Transverse colon (tissue), 4 donors: ENCODE data around the gene CD163.

Experiments used
- POLR2A ChIP-seq: fragments of 450-650 bp; IDR thresholded peaks from one replicate; pipeline ENCODE4 v1.6.1; 2016; ENCODE audit warnings: antibody characterized with exemption, mild to moderate bottlenecking, moderate library complexity
- POLR2AphosphoS5 ChIP-seq, 3 donors: sonication (generic); formaldehyde crosslinking; IDR thresholded peaks; one replicate each; pipeline ENCODE4 v1.6.1; 2016; ENCODE audit warnings: antibody characterized with exemption in 3 of 3
- TF ChIP-seq, protein P1 (sequence below), 5 experiments: fragments of 200-600 bp in 3 of 5; fragments of 450-650 bp in 2 of 5; sonication (generic) in 3 of 5; IDR thresholded peaks; 1 replicate in 2 of 5; 2 replicates in 3 of 5; pipeline ENCODE4 v1.5.1; 2016 to 2017; ENCODE audit warnings: antibody characterized with exemption in 5 of 5, inconsistent platforms in 3 of 5, mild to moderate bottlenecking in 2 of 5, moderate library complexity in 1 of 5

DNA sequence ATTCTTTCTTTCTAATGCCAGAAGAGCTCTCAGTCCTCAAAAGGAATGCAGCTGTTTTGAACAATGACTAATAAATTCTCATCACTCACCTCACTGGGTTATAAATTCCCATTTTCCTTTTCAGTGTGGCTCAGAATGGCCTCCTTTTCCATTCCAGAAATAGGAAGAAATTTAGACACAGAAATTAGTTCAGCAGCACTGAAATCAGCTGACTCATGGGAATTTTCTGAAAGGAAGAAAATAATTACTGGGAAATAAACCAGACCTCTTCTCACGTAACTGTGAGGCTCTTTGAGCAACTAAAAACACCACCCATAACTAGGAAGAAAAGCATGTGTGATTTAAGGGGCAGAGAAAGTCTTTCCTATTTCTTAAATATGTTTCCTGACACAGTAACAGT lies 23.8 kb downstream of the CD163 start:
- TF ChIP-seq, protein P1, sequence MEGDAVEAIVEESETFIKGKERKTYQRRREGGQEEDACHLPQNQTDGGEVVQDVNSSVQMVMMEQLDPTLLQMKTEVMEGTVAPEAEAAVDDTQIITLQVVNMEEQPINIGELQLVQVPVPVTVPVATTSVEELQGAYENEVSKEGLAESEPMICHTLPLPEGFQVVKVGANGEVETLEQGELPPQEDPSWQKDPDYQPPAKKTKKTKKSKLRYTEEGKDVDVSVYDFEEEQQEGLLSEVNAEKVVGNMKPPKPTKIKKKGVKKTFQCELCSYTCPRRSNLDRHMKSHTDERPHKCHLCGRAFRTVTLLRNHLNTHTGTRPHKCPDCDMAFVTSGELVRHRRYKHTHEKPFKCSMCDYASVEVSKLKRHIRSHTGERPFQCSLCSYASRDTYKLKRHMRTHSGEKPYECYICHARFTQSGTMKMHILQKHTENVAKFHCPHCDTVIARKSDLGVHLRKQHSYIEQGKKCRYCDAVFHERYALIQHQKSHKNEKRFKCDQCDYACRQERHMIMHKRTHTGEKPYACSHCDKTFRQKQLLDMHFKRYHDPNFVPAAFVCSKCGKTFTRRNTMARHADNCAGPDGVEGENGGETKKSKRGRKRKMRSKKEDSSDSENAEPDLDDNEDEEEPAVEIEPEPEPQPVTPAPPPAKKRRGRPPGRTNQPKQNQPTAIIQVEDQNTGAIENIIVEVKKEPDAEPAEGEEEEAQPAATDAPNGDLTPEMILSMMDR (IDR thresholded peaks at IDR 0.05) = no peak
- TF ChIP-seq POLR2A (no peak), POLR2AphosphoS5 (IDR thresholded peaks at IDR 0.05) (no peak)
